GM21619 (cell line): Measurements from ENCODE around the gene CFAP92.
"Not testable (repeated sequence)": the region's sequence is repeated elsewhere in the genome, so short reads cannot be mapped to it uniquely, and the experiment has no call there.

ENCODE experiments used
- ATAC-seq: cut with Tn5 transposase; IDR thresholded peaks from one replicate; pipeline ENCODE4 v1.9.1; 2021; ENCODE audit not compliant: unreplicated experiment

The CFAP92 gene

DNA sequence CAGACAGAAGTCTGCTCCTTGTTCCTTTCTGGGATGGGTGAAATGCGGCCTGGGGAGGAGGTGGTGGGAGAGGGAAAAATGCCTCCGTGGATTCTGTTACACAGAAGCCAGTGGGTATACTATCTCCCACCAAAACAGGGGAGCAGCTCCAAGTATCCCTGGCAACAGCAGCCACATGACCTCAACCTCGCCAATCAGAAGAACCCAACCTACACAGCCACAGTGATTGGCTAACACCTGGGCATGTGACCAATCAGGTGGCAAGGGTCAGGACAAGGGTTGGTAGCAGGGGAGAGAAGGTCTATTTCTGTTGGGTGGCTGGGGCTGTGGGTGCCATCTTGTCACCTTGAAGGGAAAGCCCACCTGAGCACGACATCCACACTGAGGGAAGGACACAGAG, 123.5 kb downstream of the CFAP92 start:
- ATAC-seq, result no peak

DNA sequence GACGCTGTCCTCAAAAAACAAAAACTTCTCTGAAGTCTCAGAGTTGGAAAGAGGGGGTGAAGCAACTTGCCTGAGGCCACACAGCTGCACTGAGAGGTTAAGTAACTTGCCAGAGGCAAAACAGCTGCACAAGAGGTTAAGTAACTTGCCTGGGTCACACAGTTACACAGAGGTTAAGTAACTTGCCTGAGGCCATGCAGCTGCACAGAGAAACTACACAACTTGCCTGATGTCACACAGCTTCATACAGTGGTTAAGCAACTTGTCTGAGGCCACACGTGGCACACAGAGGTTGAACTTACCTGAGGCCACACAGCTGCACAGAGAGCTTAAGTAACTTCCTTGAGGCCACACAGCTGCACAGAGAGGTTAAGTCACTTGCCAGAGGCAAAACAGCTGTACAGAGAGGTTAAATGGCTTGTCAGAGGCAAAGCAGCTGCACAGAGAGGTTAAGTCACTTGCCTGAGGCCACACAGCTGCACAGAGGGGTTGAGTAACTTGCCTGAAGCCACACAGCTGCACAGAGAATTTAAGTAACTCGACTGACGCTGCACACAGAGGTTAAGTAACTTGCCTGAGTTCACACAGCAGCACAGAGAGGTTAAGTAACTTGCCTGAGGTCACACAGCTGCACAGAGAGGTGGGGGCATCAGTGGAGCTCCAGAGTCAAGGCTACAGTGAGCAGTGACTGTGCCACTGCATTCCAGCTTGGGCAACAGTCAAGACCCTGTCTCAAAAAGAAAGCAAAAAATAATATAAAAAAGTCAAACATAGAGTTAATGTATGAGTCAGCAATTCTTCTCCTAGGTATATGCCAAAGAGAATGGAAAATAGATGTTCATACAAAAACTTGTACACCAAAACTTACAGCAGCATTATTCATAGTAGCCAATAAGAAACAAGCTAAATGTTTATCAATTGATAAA, 126.4 kb downstream of the CFAP92 start:
- no peak for ATAC-seq

DNA sequence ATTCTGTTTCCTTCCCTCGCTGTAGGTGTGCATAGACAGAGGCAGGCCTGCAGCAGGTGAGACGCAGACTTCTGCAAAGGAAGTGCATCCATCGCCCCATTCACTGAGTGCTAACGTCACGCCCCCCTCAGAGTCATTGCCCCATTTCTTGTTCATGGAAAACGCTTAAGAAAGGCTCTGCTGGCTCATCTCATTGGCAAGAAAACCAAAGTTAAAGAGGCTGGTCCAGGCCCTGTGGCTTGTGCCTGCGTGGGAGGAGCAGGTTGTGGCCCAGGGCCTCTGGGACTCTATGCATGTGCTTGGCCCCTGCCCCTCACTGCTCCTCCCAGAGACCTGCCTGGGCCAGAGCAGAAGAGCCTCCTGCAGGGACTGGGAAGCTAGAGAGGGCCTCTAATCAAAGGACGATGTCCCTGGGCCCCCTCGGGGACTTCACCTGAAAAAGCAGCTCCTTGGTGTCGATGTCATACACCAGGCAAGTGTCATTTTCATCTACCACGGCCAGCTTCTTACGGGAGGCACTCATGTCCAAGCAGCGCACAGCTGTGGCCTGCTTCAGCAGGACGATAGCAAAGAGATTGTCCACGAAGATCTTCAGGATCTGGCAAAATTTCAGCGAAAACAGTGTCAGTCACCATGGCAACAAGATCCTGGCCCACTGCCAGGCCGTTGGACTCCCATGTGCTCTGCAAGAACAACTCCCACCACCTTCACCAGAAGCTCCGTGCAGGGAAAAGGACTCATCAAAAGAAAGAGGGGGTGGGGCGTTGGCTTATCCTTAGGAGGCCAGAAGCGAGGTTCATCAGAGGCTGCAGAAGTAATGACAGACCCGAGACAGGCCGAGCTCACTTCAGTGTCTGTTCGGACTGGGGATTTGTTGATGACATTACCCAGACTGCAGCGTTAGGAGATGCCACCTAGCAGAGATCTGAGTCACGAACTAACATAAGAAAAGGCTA, 128.7 kb downstream of the CFAP92 start:
- not testable (repeated sequence) for ATAC-seq

DNA sequence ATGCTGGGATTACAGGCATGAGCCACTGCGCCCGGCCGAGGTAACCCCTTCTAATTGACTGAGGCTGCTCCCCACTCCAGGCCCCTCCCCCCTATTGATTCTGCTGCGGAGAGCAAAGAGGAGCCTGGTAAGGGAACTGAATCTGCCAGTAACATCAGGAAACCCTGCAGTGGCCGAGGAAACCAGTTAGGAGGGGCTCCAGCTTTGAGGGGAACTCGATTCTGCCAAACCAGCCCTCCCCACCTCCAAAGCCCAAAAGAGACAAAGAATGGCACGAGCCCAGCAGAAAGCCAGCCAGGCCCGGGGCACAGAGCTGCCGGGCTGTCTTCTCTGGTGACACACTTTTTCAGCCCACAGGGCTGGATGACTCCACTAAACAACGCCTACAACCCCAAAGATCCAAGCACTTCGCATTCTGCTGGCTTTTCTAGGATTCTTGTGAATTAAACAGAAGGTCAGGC, 129.5 kb downstream of the CFAP92 start:
- ATAC-seq, result no peak

DNA sequence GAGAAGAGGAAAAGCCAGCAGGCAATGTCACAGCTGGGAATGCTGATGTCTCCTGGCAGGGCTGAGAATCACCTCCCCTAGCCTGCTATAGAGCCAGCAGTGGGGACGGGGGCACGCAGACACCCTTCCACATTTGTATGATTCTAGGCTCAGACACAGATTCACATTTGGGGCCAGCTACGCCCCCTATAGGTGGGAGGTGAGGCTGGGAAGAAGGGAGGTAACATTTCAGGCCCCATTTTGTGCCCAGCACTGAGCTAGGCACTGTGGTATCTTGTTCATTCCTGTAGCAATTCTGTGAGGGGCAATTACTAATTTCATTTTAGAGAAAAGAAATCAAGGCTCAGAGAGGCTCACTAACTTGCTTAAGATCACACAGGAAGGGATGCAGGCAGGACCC, 130.3 kb downstream of the CFAP92 start:
- ATAC-seq, result no peak

DNA sequence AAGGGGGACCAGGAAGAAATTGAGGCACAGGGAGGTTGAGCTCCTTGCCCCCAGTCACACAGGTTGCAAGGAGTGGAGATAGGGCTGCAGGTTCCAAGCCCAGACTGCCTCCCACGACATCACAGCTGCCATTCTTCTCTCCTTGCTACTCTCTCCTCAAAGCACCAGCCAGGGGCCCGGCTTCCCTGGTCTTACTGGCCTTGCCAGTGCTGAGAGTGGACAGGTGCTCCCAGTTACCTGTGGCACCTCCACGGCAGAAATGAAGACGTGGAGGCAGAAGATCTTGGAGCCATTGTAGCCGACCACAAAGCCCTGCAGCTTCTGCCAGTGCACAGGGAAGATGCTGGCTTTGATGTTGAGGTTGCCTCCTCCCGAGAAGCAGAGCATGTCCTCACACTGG, 132.4 kb downstream of the CFAP92 start:
- no peak for ATAC-seq
